Gastrocnemius medialis (tissue), 4 donors: ENCODE measurements around the gene MAML3.

Source experiments
- POLR2A ChIP-seq, 2 donors: fragments of 450-650 bp; IDR thresholded peaks; one replicate each; pipeline ENCODE4 v1.6.1; 2017; ENCODE audit warnings: antibody characterized with exemption in 2 of 2, mild to moderate bottlenecking in 2 of 2, moderate library complexity in 2 of 2
- TF ChIP-seq, protein P1 (sequence below), 5 experiments: fragments of 450-650 bp in 3 of 5; fragments of 200-600 bp in 2 of 5; sonication (generic) in 2 of 5; IDR thresholded peaks in 4 of 5; conservative IDR thresholded peaks in 1 of 5; 1 replicate in 4 of 5; 2 replicates in 1 of 5; pipeline ENCODE4 v1.5.1; 2016 to 2019; ENCODE audit warnings: antibody characterized with exemption in 5 of 5, mild to moderate bottlenecking in 3 of 5, moderate library complexity in 3 of 5

GRCh38 chr4:140125374-140125773 is 28.6 kb downstream of the MAML3 start:
- TF ChIP-seq, protein P1, sequence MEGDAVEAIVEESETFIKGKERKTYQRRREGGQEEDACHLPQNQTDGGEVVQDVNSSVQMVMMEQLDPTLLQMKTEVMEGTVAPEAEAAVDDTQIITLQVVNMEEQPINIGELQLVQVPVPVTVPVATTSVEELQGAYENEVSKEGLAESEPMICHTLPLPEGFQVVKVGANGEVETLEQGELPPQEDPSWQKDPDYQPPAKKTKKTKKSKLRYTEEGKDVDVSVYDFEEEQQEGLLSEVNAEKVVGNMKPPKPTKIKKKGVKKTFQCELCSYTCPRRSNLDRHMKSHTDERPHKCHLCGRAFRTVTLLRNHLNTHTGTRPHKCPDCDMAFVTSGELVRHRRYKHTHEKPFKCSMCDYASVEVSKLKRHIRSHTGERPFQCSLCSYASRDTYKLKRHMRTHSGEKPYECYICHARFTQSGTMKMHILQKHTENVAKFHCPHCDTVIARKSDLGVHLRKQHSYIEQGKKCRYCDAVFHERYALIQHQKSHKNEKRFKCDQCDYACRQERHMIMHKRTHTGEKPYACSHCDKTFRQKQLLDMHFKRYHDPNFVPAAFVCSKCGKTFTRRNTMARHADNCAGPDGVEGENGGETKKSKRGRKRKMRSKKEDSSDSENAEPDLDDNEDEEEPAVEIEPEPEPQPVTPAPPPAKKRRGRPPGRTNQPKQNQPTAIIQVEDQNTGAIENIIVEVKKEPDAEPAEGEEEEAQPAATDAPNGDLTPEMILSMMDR (IDR thresholded peaks at IDR 0.05 in 4 of 5, conservative IDR thresholded peaks at IDR 0.05 in 1 of 5), result no peak
- no peak for TF ChIP-seq POLR2A (IDR thresholded peaks at IDR 0.05)
